T-cell (primary cell): ENCODE measurements around the gene DUS2. TPM values are rescaled to one million over a fixed set of nuclear protein-coding genes. Genes with fewer than 3 reads are reported as not detected.
"Not testable (repeated sequence)": the region's sequence is repeated elsewhere in the genome, so short reads cannot be mapped to it uniquely, and the experiment has no call there.

ENCODE experiments used
- ATAC-seq, 4 experiments: fragments of 200-7000 bp in 3 of 4; fragments of 150-1000 bp in 1 of 4; cut with Tn5 transposase; replicated peaks in 1 of 4; 1 replicate in 3 of 4; 2 replicates in 1 of 4; pipeline ENCODE4 v1.10.0; 2021; ENCODE audit warnings: moderate library complexity in 3 of 4, mild to moderate bottlenecking in 2 of 4, moderate number of reproducible peaks in 1 of 4
- CTCF ChIA-PET, 2 donors: fragments of 300-600 bp; sonication (Branson Sonifier 250); formaldehyde crosslinking; loops; one replicate each; lab custom pipeline; 2022; ENCODE audit warnings: antibody characterized with exemption in 2 of 2; lab: Charles Lee
- POLR2A ChIA-PET, 2 donors: fragments of 300-600 bp; sonication (Branson Sonifier 250); formaldehyde crosslinking; loops; one replicate each; lab custom pipeline; 2022; ENCODE audit warnings: antibody characterized with exemption in 2 of 2; lab: Charles Lee
- DNase-seq, 35 experiments: peaks; one replicate each; pipeline versions ENCODE4 v3.0.0 to v3.0.0-alpha.2; 2013 to 2023
- H3K27ac ChIP-seq: one replicate; pipeline ENCODE4 v1.5.1; 2013; ENCODE audit warnings: low read length
- H3K27me3 ChIP-seq, 2 experiments: replicated peaks in 1 of 2; 1 replicate in 1 of 2; 2 replicates in 1 of 2; pipeline versions ENCODE4 v1.6.1 to v1.7.0; 2013; ENCODE audit warnings: low read length in 1 of 2, mixed read lengths in 1 of 2; ENCODE audit not compliant: control insufficient read depth in 2 of 2, insufficient read depth in 2 of 2; ENCODE audit errors: extremely low read depth in 1 of 2
- H3K36me3 ChIP-seq, 2 donors: 1 replicate in 1 of 2; 2 replicates in 1 of 2; pipeline versions ENCODE4 v1.6.1 to v1.7.0; 2013; ENCODE audit warnings: low read length in 1 of 2; ENCODE audit not compliant: control insufficient read depth in 2 of 2, insufficient read depth in 1 of 2; ENCODE audit errors: extremely low read depth in 1 of 2
- H3K4me1 ChIP-seq, 2 experiments: 1 replicate in 1 of 2; 2 replicates in 1 of 2; pipeline versions ENCODE4 v1.6.1 to v1.7.0; 2013; ENCODE audit warnings: low read length in 2 of 2, mixed read lengths in 1 of 2; ENCODE audit not compliant: insufficient read depth in 2 of 2, control insufficient read depth in 1 of 2; ENCODE audit errors: extremely low read depth in 1 of 2
- H3K4me3 ChIP-seq, 2 donors: 1 replicate in 1 of 2; 2 replicates in 1 of 2; pipeline versions ENCODE4 v1.5.1 to v1.7.0; 2013; ENCODE audit warnings: mild to moderate bottlenecking in 2 of 2, low read length in 1 of 2, moderate library complexity in 1 of 2; ENCODE audit not compliant: control insufficient read depth in 1 of 2; ENCODE audit errors: extremely low read depth in 1 of 2
- H3K9me3 ChIP-seq: 2 replicates; pipeline ENCODE4 v1.7.0; 2013
- H3K27ac Mint-ChIP-seq, 2 donors: one replicate each; pipeline ENCODE4 v1.8.0; 2020 to 2021; ENCODE audit warnings: mild to moderate bottlenecking in 2 of 2, mixed read lengths in 2 of 2
- H3K27me3 Mint-ChIP-seq, 2 donors: one replicate each; pipeline ENCODE4 v1.8.0; 2021 to 2022; ENCODE audit warnings: mixed read lengths in 2 of 2
- H3K36me3 Mint-ChIP-seq: one replicate; pipeline ENCODE4 v1.8.0; 2021; ENCODE audit warnings: mixed read lengths
- H3K4me1 Mint-ChIP-seq, 3 donors: one replicate each; pipeline ENCODE4 v1.8.0; 2020 to 2022; ENCODE audit warnings: mixed read lengths in 3 of 3, mild to moderate bottlenecking in 1 of 3
- H3K4me3 Mint-ChIP-seq, 3 donors: one replicate each; pipeline ENCODE4 v1.8.0; 2020 to 2022; ENCODE audit warnings: mild to moderate bottlenecking in 3 of 3, mixed read lengths in 3 of 3, moderate library complexity in 3 of 3
- H3K9me3 Mint-ChIP-seq, 3 donors: one replicate each; pipeline ENCODE4 v1.8.0; 2020 to 2022; ENCODE audit warnings: mixed read lengths in 3 of 3
- WGBS: methylation state at CpG from one replicate; pipeline ENCODE4 v1.1.5; 2013; ENCODE audit warnings: missing lambda C conversion rate; ENCODE audit not compliant: insufficient coverage; 5-methylcytosine and 5-hydroxymethylcytosine counted together
- total RNA-seq, 35 experiments: library from RNA in 6 of 35; stranded (reverse) in 6 of 35; fragments of 120-200 nt in 1 of 35; gene quantifications; one replicate each; pipeline versions ENCODE4 v1.2.1 to v1.2.4 and lab custom pipeline; 2013 to 2026

Gene DUS2
- total RNA-seq, 5 donors from 2014 or later (not counting 1 experiment from before 2014, with no cell fraction given) = 14.5 to 19.4 (median 15.8) TPM

GRCh38 chr16:68120496-68120895 is 97.4 kb downstream of the DUS2 start:
- not testable (repeated sequence) for ATAC-seq, DNase-seq, H3K27me3 Mint-ChIP-seq, H3K4me3 ChIP-seq, H3K27me3 ChIP-seq, H3K9me3 Mint-ChIP-seq, H3K27ac ChIP-seq, H3K9me3 ChIP-seq
- ChIA-PET POLR2A (interaction anchor here (0.6 kb wide), 3 partner anchors 180 to 1149 kb away, joined by 3 to 4 read pairs (median 3); no protein-coding TSS in a partner anchor), CTCF (interaction anchor here (0.6 to 2.9 kb wide), 5 partner anchors 17 to 245 kb away, joined by 3 to 16 read pairs (median 4); no protein-coding TSS in a partner anchor)
- Mint-ChIP-seq H3K4me3 (peak overlapping the region in 1 of 3 donors; percentile 35), H3K36me3 (peaks cover 14% of the 10 kb centered on the region), H3K4me1 (peaks cover 80 to 82% (median 81%) of the 10 kb centered on the region in 3 donors), H3K27ac (peak overlapping the region; percentile 31 to 48)
- Histone ChIP-seq H3K36me3 (peaks cover 0 to 13% of the 10 kb centered on the region in 2 donors), H3K4me1 (peaks cover 33 to 45% of the 10 kb centered on the region in 2 experiments)
- WGBS = no CpG with 5 or more reads among the region's 5 CpGs

DNA sequence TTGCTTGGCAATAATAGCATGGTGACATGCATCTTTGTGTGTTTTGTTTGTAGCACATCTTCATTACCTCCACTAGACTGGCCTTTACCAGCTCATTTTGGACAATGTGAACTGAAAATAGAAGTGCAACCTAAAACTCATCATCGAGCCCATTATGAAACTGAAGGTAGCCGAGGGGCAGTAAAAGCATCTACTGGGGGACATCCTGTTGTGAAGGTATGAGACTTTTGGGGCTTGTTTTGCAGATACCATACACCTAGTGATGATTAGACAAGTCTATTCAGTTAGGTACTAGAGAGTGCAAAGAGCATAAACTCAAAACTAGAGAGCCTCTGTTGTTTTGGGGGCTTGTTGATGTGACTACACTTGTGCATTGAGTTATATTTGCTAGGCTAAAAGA is 103.3 kb downstream of the DUS2 start:
- H3K36me3 ChIP-seq = peaks cover 0 to 24% of the 10 kb centered on the region in 2 donors
- no peak for DNase-seq
- POLR2A ChIA-PET = no interaction called here
- H3K9me3 ChIP-seq = no peaks in the 10 kb centered on the region
- H3K27ac ChIP-seq = no peak overlapping the region
- peaks cover 49 to 67% (median 65%) of the 10 kb centered on the region in 3 donors for H3K4me1 Mint-ChIP-seq
- H3K4me3 Mint-ChIP-seq = no peak overlapping the region
- H3K27me3 ChIP-seq = no peaks in the 10 kb centered on the region
- no peak for ATAC-seq
- WGBS = no CpG with 5 or more reads among the region's 2 CpGs
- no peaks in the 10 kb centered on the region for H3K9me3 Mint-ChIP-seq
- CTCF ChIA-PET = interaction anchor here in 1 of 2 donors (0.5 kb wide), 1 partner anchor 86 kb away, joined by 4 read pairs; no protein-coding TSS in a partner anchor
- no peaks in the 10 kb centered on the region for H3K27me3 Mint-ChIP-seq
- peak overlapping the region; percentile 57 to 64 for H3K27ac Mint-ChIP-seq
- no peak overlapping the region for H3K4me3 ChIP-seq
- peaks cover 0 to 36% of the 10 kb centered on the region in 2 experiments for H3K4me1 ChIP-seq
- peaks cover 22% of the 10 kb centered on the region for H3K36me3 Mint-ChIP-seq

DNA sequence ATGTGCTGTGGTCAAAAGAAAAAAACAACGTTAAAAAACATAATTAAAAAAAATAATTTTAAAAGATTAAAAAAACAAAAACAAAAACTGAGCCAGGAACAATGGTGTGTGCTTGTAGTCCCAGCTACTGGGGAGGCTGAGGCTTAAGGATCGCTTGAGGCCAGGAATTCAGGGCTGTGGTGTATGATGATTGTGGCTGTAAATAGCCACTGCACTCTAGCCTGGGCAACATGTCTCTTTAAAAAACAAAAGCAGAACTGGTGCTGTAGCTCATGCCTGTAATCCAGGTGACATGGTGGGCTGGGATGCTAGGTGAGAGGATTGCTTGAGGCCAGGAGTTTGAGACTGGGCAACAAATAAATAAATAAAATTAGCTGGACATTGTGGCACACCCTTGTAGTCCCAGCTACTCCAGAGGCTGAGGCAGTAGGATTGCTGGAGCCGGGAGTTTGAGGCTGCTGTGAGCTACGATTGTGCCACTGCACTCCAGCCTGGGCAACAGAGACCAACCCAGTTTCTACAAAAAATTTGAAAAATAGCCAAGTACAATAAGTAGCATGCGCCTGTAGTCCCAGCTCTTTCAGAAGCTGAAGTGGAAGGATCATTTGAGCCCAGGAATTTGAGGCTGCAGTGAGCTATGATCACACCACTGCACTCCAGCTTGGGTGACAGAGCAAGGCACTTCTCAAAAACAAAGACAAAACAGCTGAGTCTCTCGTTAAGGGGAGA is 105.7 kb downstream of the DUS2 start:
- no peak for ATAC-seq
- H3K27ac Mint-ChIP-seq = peak overlapping the region; percentile 85 to 89
- no peak for DNase-seq
- peaks cover 22% of the 10 kb centered on the region for H3K36me3 Mint-ChIP-seq
- Histone ChIP-seq H3K9me3 (no peaks in the 10 kb centered on the region), H3K36me3 (peaks cover 0 to 19% of the 10 kb centered on the region in 2 donors), H3K4me3 (no peak overlapping the region), H3K4me1 (peaks cover 10 to 24% of the 10 kb centered on the region in 2 experiments), H3K27ac (no peak overlapping the region), H3K27me3 (no peaks in the 10 kb centered on the region)
- ChIA-PET CTCF (interaction anchor here in 1 of 2 donors (0.9 to 2.8 kb wide), 2 partner anchors 9 to 36 kb away, joined by 7 to 12 read pairs; no protein-coding TSS in a partner anchor), POLR2A (interaction anchor here (0.6 kb wide), 2 partner anchors 44 to 55 kb away, joined by 4 to 6 read pairs; partner anchors contain the start of gene NFATC3 (in 1 of the 2))
- 91% methylated on average over 3 of the region's 6 CpGs for WGBS
- H3K9me3 Mint-ChIP-seq = no peaks in the 10 kb centered on the region
- H3K4me3 Mint-ChIP-seq = no peak overlapping the region
- peaks cover 49 to 70% (median 70%) of the 10 kb centered on the region in 3 donors for H3K4me1 Mint-ChIP-seq
- H3K27me3 Mint-ChIP-seq = no peaks in the 10 kb centered on the region

Other genes with a start within 250 kb of the DUS2 start
- gene RANBP10, start 216.7 kb upstream of the DUS2 start, total RNA-seq = 10 to 100 TPM; 21.9 to 29.3 (median 24.5) TPM
- gene TSNAXIP1, start 216.4 kb upstream of the DUS2 start, total RNA-seq = under 1 TPM; 0.30 to 0.45 (median 0.37) TPM
- gene THAP11, start 181.0 kb upstream of the DUS2 start, total RNA-seq = 10 to 100 TPM; 37.9 to 59.9 (median 55.5) TPM
- gene NUTF2, start 176.4 kb upstream of the DUS2 start, total RNA-seq = 10 to 100 TPM; 37.4 to 55.0 (median 48.3) TPM
- 100 to 1,000 TPM in 3 of 5 donors, 10 to 100 TPM in 2; 85.0 to 117 (median 111) TPM for gene CENPT, start 175.6 kb upstream of the DUS2 start, total RNA-seq
- 100 to 1,000 TPM; 110 to 144 (median 136) TPM for gene EDC4, start 150.2 kb upstream of the DUS2 start, total RNA-seq
- 1 to 10 TPM in 4 of 5 donors, under 1 TPM in 1; 0.72 to 5.3 (median 3.1) TPM for gene NRN1L, start 138.4 kb upstream of the DUS2 start, total RNA-seq
- gene PSKH1, start 130.0 kb upstream of the DUS2 start, total RNA-seq = 10 to 100 TPM; 14.8 to 31.4 (median 28.1) TPM
- gene CTRL, start 91.4 kb upstream of the DUS2 start, total RNA-seq = 10 to 100 TPM in 4 of 5 donors, 1 to 10 TPM in 1; 9.4 to 14.2 (median 13.2) TPM
- gene PSMB10, start 86.4 kb upstream of the DUS2 start, total RNA-seq = 100 to 1,000 TPM; 118 to 214 (median 165) TPM
- gene LCAT, start 79.2 kb upstream of the DUS2 start, total RNA-seq = 10 to 100 TPM in 4 of 5 donors, 1 to 10 TPM in 1; 9.8 to 20.7 (median 18.7) TPM
- 10 to 100 TPM; 23.3 to 39.6 (median 33.7) TPM for gene SLC12A4, start 54.6 kb upstream of the DUS2 start, total RNA-seq
- gene DPEP3, start 42.8 kb upstream of the DUS2 start, total RNA-seq = 1 to 10 TPM in 4 of 5 donors, under 1 TPM in 1; 0.48 to 1.5 (median 1.1) TPM
- gene DPEP2, start 23.8 kb upstream of the DUS2 start, total RNA-seq = 100 to 1,000 TPM in 3 of 5 donors, 10 to 100 TPM in 2; 51.5 to 122 (median 100) TPM
- not detected for gene DPEP2NB, start 7.4 kb upstream of the DUS2 start, total RNA-seq
- 10 to 100 TPM; 15.5 to 21.0 (median 17.6) TPM for gene DDX28, start 52 bp upstream of the DUS2 start, total RNA-seq
- 100 to 1,000 TPM; 111 to 144 (median 116) TPM for gene NFATC3, start 62.1 kb downstream of the DUS2 start, total RNA-seq
- gene ESRP2, start 212.8 kb downstream of the DUS2 start, total RNA-seq = under 1 TPM in 3 of 5 donors, not detected in 2; 0.47 to 0.79 (median 0.62) TPM
- gene PLA2G15, start 222.1 kb downstream of the DUS2 start, total RNA-seq = 10 to 100 TPM in 4 of 5 donors, 1 to 10 TPM in 1; 8.7 to 16.4 (median 10.9) TPM
- gene SLC7A6, start 241.2 kb downstream of the DUS2 start, total RNA-seq = 100 to 1,000 TPM; 146 to 216 (median 185) TPM